Caco-2 (cell line): Measurements from ENCODE around the gene STIM2. TPM values are rescaled to one million over a fixed set of nuclear protein-coding genes. Genes with fewer than 3 reads are reported as not detected.

Experiments used
- BruUV-seq: library from RNA; stranded (reverse); fragments of 400-500 nt; replicated peaks from 2 replicates; lab custom pipeline; 2021; lab: Mats Ljungman, UMichigan
- CTCF ChIA-PET: fragments of 300-600 bp; sonication (Branson Sonifier 250); formaldehyde crosslinking; loops from one replicate; lab custom pipeline; 2022; ENCODE audit warnings: antibody characterized with exemption; lab: Charles Lee
- POLR2A ChIA-PET: fragments of 300-600 bp; sonication (Branson Sonifier 250); formaldehyde crosslinking; loops from one replicate; lab custom pipeline; 2022; ENCODE audit warnings: antibody characterized with exemption; lab: Charles Lee
- DNase-seq, 2 experiments: peaks; one replicate each; pipeline versions ENCODE4 v3.0.0 to v3.0.0-alpha.2; 2020 to 2022
- H3K27me3 ChIP-seq: replicated peaks from 2 replicates; pipeline ENCODE4 v1.6.0; 2011; ENCODE audit warnings: low read length; ENCODE audit not compliant: control insufficient read depth, insufficient read depth
- H3K36me3 ChIP-seq: 2 replicates; pipeline ENCODE4 v1.5.1; 2011; ENCODE audit warnings: low read length; ENCODE audit not compliant: control insufficient read depth, insufficient read depth
- H3K4me1 ChIP-seq: fragments of 250-450 bp; sonication (Bioruptor Pico); 2 replicates; pipeline ENCODE4 v1.5.1; 2020; ENCODE audit warnings: mild to moderate bottlenecking
- H3K4me3 ChIP-seq: 2 replicates; pipeline ENCODE4 v1.5.1; 2011; ENCODE audit warnings: low read depth, mild to moderate bottlenecking, control low read depth, low read length
- H3K9me3 ChIP-seq: fragments of 250-450 bp; sonication (Bioruptor Pico); 2 replicates; pipeline ENCODE4 v1.5.1; 2020; ENCODE audit warnings: mild to moderate bottlenecking, moderate library complexity
- H3K27ac Mint-ChIP-seq: one replicate; pipeline ENCODE4 v1.8.0; 2022; ENCODE audit warnings: mixed read lengths; ENCODE audit not compliant: unreplicated experiment
- H3K27me3 Mint-ChIP-seq: one replicate; pipeline ENCODE4 v1.8.0; 2022; ENCODE audit warnings: mixed read lengths; ENCODE audit not compliant: insufficient read depth, unreplicated experiment
- H3K36me3 Mint-ChIP-seq: one replicate; pipeline ENCODE4 v1.8.0; 2022; ENCODE audit warnings: mild to moderate bottlenecking, mixed read lengths; ENCODE audit not compliant: insufficient read depth, unreplicated experiment
- H3K4me1 Mint-ChIP-seq: one replicate; pipeline ENCODE4 v1.8.0; 2022; ENCODE audit warnings: low read depth, mixed read lengths; ENCODE audit not compliant: unreplicated experiment
- H3K4me3 Mint-ChIP-seq: one replicate; pipeline ENCODE4 v1.8.0; 2022; ENCODE audit warnings: mild to moderate bottlenecking, moderate library complexity, mixed read lengths; ENCODE audit not compliant: unreplicated experiment
- H3K9me3 Mint-ChIP-seq: one replicate; pipeline ENCODE4 v1.8.0; 2022; ENCODE audit warnings: mixed read lengths; ENCODE audit not compliant: unreplicated experiment
- CTCF ChIP-seq, 2 experiments: fragments of 200-600 bp in 1 of 2; IDR thresholded peaks; 1 replicate in 1 of 2; 2 replicates in 1 of 2; pipeline versions ENCODE4 v1.5.1 to v1.8.0; 2011 to 2022; ENCODE audit warnings: antibody characterized with exemption in 1 of 2, control low read depth in 1 of 2, inconsistent platforms in 1 of 2, low read depth in 1 of 2, low read length in 1 of 2, mild to moderate bottlenecking in 1 of 2, moderate library complexity in 1 of 2; ENCODE audit not compliant: insufficient read depth in 1 of 2, severe bottlenecking in 1 of 2, unreplicated experiment in 1 of 2
- intact Hi-C: fragments of 100-400 bp; cut with micrococcal nuclease; formaldehyde crosslinking; loops from one replicate; pipeline ENCODE4 v1.10.0; 2022; ENCODE audit not compliant: unreplicated experiment
- total RNA-seq: library from RNA; stranded (reverse); gene quantifications from 2 replicates; pipeline ENCODE4 v1.2.3, GENCODE V29; 2022

The STIM2 gene
- total RNA-seq, 1 experiment from 2014 or later: 27.2 TPM

DNA sequence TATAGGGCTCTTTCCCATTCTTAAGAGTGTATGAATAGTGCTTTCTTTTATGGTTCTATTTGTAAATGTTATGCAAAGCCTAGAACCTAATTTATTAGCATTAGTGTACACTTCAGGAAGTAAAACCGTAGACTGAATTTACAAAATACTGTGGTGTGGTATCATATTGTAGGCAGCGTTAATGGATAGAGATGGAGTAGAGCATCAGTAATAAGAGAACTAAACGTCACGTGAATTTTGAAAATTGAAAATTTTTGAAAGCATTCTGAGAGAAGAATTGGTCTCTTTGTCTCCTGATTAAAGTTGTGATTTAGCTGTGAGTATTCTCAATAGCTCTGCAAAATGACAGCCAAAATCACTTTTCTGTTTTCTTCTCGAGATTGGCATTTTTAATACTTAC, 2.9 kb downstream of the STIM2 start:
- BruUV-seq: no TSS peak
- POLR2A ChIA-PET: no interaction called here
- Histone ChIP-seq H3K27me3 (no peaks in the 10 kb centered on the region), H3K4me1 (peaks cover 15% of the 10 kb centered on the region), H3K4me3 (no peak overlapping the region), H3K36me3 (no peaks in the 10 kb centered on the region), H3K9me3 (no peaks in the 10 kb centered on the region)
- no peak for DNase-seq
- intact Hi-C loops: loop anchor here (5.0 kb wide), 1 partner anchor 406 kb away; no protein-coding TSS in a partner anchor
- peaks cover 32% of the 10 kb centered on the region for H3K4me1 Mint-ChIP-seq
- H3K27ac Mint-ChIP-seq: no peak overlapping the region
- CTCF ChIA-PET: no interaction called here
- no peak overlapping the region for H3K4me3 Mint-ChIP-seq
- H3K9me3 Mint-ChIP-seq: no peaks in the 10 kb centered on the region
- no peaks in the 10 kb centered on the region for H3K27me3 Mint-ChIP-seq
- H3K36me3 Mint-ChIP-seq: peaks cover 14% of the 10 kb centered on the region
- no peak for TF ChIP-seq CTCF (IDR thresholded peaks at IDR 0.05; ENCODE audit: insufficient read depth in 1 of 2, low read depth in 1 of 2, low read length in 1 of 2, severe bottlenecking in 1 of 2, unreplicated experiment in 1 of 2)

- no peaks in the 10 kb centered on the region for H3K9me3 ChIP-seq
- CTCF ChIA-PET: no interaction called here
- POLR2A ChIA-PET: no interaction called here
- no peak for TF ChIP-seq CTCF (IDR thresholded peaks at IDR 0.05; ENCODE audit: insufficient read depth in 1 of 2, low read depth in 1 of 2, low read length in 1 of 2, severe bottlenecking in 1 of 2, unreplicated experiment in 1 of 2)
- intact Hi-C loops: loop anchor here (5.0 kb wide), 1 partner anchor 408 kb away; no protein-coding TSS in a partner anchor
- peaks cover 14% of the 10 kb centered on the region for H3K36me3 Mint-ChIP-seq
- no peak overlapping the region for H3K4me3 Mint-ChIP-seq
- 0 out of 2 replicates have a peak, but pooled peaks cover 7% of the 10 kb centered on the region for H3K4me1 ChIP-seq
- H3K4me3 ChIP-seq: no peak overlapping the region
- H3K36me3 ChIP-seq: no peaks in the 10 kb centered on the region
- H3K27ac Mint-ChIP-seq: no peak overlapping the region
- no peaks in the 10 kb centered on the region for H3K27me3 Mint-ChIP-seq
- no TSS peak for BruUV-seq
- H3K4me1 Mint-ChIP-seq: peaks cover 26% of the 10 kb centered on the region
- DNase-seq: no peak
- H3K27me3 ChIP-seq: no peaks in the 10 kb centered on the region
- H3K9me3 Mint-ChIP-seq: no peaks in the 10 kb centered on the region
Observed at GRCh38 chr4:26864899-26865298, 4.3 kb downstream of the STIM2 start.

DNA sequence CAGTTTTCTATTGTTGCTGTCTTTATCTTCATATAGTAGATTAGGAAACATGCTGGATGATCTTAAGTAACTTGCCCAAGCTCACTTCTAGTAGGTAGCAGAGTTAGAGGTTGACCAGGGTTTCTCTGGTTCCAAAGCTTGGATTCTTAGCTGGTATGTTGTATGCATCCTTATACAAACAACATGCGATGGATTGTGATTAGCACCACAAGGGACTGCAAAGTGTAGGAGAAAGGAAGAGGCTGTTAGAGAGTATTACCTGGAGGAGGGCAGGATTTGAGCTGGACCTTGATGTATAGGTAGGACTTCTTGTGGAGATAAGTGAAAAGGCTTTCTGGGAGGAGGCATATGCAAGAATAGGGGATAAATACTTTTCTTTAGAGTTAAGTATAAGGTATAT, 5.6 kb downstream of the STIM2 start:
- 0 out of 2 replicates have a peak, but pooled peaks cover 7% of the 10 kb centered on the region for H3K4me1 ChIP-seq
- Mint-ChIP-seq H3K9me3 (no peaks in the 10 kb centered on the region), H3K27me3 (no peaks in the 10 kb centered on the region), H3K4me1 (peaks cover 26% of the 10 kb centered on the region), H3K4me3 (no peak overlapping the region), H3K36me3 (peaks cover 6% of the 10 kb centered on the region), H3K27ac (no peak overlapping the region)
- ChIA-PET CTCF (interaction anchor here (0.6 kb wide), 1 partner anchor 539 kb away, joined by 3 read pairs; no protein-coding TSS in a partner anchor), POLR2A (no interaction called here)
- DNase-seq: no peak
- no peak overlapping the region for H3K4me3 ChIP-seq
- H3K9me3 ChIP-seq: no peaks in the 10 kb centered on the region
- no peaks in the 10 kb centered on the region for H3K27me3 ChIP-seq
- intact Hi-C loops: no loop called here
- no peaks in the 10 kb centered on the region for H3K36me3 ChIP-seq
- no TSS peak for BruUV-seq
- no peak for TF ChIP-seq CTCF (IDR thresholded peaks at IDR 0.05; ENCODE audit: insufficient read depth in 1 of 2, low read depth in 1 of 2, low read length in 1 of 2, severe bottlenecking in 1 of 2, unreplicated experiment in 1 of 2)
